KBM-7 (cell line): Measurements from ENCODE around the gene SPHKAP.
A peak's percentile ranks its signal among the peaks of the same experiment; 100 is the strongest.

ENCODE experiments used
- DNase-seq: peaks from one replicate; pipeline ENCODE4 v3.0.0-alpha.2; 2015
- in situ Hi-C: fragments of 300-500 bp; cut with MboI; formaldehyde crosslinking; loops from 2 replicates; pipeline ENCODE4 v1.14.3; 2020; ENCODE audit warnings: low sequenced_read_pairs, low pct_unique_long_range_greater_than_20kb, mixed read lengths

The SPHKAP gene

DNA sequence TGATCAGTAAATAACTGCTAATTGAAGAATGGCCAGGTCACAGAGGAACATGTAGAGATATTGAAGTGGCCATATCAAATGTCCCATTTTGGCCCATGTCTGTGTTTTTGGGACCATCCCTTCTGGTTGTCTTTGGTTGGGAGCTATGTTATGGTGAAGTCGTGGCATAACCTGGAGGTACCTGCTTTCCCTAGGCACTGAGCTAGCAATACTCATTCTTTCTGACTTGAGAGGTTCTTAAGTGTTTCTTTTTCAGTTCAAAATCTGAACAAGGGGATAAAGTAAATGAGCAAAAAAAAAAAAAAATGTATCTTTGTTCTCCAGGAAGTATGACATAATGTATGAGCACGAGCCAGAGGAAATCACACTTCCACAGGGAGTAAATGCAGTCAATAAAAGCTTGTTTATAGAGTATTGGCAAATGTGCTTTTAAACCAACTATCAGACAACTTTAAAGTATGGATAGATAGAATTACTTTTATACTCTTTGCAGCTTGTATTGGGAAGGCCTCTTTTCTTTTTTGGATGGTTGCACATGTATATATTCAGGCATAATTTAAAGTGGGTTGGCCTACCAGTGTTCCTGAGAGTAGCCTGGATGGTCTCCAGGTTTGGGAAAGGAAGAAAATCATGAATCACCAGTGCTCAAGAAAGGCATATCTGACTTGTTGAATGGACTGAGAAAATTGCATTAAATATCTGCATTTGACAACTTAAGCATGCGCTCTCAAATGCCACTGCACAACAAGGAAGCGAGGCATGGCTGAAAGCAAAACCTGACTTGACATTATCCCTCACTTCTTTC lies 125.0 kb downstream of the SPHKAP start:
- no peak for DNase-seq
- in situ Hi-C loops: no loop called here

DNA sequence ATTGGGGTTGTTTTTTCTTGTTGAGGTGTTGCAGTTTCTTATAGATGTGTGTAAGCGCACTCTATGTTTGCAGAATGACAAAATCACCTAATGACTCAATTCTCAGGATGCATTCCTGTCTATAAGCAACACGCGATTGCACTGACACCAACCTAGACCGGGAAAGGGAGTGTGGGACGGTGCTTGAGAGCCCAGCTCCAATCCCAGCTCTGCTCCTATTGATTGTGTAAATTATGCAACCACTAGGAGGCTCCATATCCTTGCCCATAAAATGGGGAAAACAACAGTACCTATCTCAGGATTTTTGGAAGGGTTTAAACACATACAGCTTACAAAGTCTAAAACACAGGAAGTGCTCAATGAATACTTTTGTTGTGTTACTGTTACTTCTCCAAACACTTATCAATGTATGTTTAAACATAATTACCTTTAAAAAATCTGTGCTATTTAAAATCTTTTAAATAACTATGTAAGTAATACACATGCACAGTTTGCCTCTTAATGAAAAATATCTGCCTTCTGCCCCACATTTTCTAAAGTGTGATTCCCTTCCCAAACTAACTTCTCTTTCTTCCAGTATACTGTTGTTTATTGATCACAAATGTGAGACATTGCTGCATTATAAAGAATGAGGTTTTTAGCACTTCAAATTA lies 132.5 kb downstream of the SPHKAP start:
- in situ Hi-C loops: no loop called here
- DNase-seq: peak; percentile 30

DNA sequence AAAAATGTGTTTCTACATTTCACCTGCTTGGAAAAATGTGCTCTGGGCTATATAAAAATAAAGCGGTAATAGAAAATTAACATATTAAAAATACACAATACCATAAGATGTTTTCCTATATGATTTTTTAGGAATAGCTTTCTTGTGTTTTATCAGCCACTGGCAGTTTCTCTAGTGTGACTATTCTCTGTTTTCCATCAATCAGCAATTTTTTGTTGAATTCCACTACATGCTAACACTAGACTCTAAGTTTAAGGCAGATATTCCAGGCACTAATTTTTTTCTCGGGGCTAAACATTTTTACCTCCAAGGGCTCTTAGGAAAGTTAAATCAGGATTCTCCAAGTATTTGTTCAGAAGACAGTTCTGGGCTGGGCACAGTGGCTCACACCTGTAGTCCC lies 140.5 kb downstream of the SPHKAP start:
- in situ Hi-C loops: no loop called here
- no peak for DNase-seq

- peak; percentile 28 for DNase-seq
Measured at GRCh38 chr2:228039752-228040534, 141.5 kb downstream of the SPHKAP start.

DNA sequence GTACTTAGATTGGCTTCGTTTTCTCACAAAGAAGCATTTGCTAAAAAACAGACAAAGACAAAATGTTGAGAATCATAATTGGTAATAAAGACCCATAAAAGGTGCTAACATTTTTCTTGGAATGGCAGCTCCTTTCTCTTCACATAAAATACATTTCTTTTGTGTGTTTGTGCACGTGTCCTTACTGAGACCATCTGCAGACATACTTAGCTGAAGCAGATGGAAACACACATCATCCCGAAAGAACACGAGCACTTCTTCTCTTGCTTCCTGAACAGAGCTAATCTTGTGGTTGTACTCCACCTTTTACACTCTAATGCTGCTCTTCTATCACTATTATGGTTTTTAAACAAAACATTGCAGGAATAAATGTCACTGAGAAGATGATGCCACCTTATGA lies 142.5 kb downstream of the SPHKAP start:
- in situ Hi-C loops: no loop called here
- DNase-seq: no peak

More at GRCh38 chr2:228039752-228040534, 141.5 kb downstream of the SPHKAP start:
- in situ Hi-C loops: no loop called here

GRCh38 chr2:228037915-228038314 lies 143.6 kb downstream of the SPHKAP start:
- in situ Hi-C loops: no loop called here
- DNase-seq: no peak

DNA sequence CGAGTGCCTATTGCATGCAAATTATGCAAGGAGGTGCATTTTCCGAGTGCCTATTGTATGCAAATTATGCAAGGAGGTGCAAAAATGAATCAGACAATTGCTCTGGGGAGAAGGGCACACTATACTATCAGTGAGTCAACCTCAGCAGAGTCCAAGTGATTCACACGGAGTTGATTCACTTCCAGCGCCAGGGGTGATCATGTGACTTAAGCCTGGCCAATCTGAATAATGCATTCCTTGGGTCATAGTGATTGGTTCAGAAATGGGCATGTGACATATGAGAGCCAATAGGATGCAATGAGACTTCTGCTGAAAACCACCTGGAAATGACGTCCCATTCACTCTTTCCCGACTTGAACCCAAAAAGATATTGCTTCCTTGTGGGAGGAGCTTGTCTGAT lies 157.9 kb downstream of the SPHKAP start:
- no peak for DNase-seq
- in situ Hi-C loops: no loop called here

DNA sequence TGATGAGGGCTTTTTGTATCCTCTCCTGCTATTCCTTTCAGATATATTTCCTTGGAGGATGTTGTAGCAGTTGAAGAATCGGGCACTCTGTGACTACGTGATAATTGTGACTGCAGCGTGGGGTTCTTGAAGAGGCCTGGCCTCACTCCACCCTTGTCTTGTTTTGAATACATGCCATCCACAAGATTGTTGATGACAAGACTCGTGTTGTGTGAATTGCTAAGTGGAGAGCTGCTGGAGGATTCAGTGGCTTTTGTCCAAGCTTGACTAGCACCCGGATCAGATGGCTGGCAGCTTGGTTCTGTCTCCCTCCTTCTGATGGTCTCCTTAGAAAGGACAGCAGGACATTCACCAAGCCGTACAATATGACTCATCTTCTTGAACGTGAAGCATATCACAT lies 163.2 kb downstream of the SPHKAP start:
- in situ Hi-C loops: no loop called here
- no peak for DNase-seq

GRCh38 chr2:228017784-228018183 lies 163.7 kb downstream of the SPHKAP start:
- no peak for DNase-seq
- in situ Hi-C loops: no loop called here

- in situ Hi-C loops: no loop called here
- DNase-seq: no peak
Measured at GRCh38 chr2:228016402-228016801, 165.1 kb downstream of the SPHKAP start.

DNA sequence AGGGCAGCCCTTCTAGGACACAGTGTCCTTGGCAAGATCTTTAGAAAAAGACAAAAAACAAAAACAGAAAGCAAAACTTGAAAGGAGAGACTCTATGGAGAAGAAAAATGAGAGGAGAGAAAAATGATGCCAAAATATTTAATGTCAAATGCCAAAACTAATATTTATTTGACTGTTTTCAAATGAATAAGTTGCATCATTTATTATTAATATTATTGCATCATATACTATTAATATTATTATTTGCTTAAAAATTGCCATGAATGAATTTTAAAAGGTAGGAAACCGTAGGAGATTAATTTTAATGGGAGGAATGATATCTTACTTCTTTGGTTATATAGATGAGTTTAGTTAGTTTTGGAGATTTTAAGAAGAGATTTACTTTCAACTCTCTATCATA lies 165.7 kb downstream of the SPHKAP start:
- no peak for DNase-seq
- in situ Hi-C loops: no loop called here

DNA sequence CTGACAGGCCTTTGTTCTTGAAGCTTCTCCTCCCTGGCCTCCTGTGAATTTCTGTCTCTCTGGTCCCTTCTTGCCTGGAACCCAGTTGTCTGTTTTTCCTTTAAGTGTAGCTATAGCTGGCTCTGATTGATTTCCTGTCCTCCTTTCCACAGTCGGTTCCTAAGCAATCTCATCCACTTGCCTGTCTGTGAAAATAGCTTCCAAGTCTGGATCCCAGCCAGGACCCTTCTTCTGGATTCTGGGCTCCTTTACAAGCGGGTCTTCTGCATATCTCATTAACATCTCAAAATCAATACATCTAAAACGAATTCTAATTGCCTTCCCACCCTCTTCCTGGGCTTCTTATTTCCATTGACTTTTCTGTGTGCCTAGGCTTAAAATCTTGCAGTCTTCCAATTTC lies 185.1 kb downstream of the SPHKAP start:
- no peak for DNase-seq
- in situ Hi-C loops: no loop called here

GRCh38 chr2:227990937-227991336 lies 190.6 kb downstream of the SPHKAP start:
- in situ Hi-C loops: no loop called here
- DNase-seq: no peak

GRCh38 chr2:227973241-227973640 lies 208.2 kb downstream of the SPHKAP start:
- no peak for DNase-seq
- in situ Hi-C loops: no loop called here

DNA sequence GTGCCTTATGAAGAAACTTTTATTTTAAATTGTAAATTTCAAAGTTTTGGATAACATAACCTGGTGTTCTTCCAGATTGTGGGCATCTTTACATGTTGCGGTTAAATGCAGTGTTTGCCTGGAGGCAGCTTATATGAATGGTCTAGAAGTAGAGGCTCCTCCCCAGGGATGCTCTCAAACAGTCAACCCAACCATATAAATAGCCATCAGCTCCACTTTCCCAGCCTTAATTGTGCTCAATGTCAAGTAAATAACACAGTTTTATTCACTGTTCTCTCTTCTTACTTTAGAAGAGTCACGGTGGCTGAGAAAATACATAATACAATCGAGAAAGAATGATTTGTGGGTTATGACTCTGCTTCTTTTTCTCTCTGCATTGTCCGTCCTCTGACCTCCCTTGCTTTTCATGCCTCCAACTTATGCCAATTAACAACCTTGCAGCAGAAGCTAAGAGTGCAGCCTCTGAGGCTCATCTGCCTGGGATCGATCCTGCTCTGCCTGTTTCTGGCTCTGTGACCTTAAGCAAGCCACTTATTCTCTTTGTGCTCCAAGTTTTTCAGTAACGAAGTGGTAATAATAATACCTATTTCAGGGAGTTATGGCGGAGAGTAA lies 209.8 kb downstream of the SPHKAP start:
- in situ Hi-C loops: no loop called here
- no peak for DNase-seq

DNA sequence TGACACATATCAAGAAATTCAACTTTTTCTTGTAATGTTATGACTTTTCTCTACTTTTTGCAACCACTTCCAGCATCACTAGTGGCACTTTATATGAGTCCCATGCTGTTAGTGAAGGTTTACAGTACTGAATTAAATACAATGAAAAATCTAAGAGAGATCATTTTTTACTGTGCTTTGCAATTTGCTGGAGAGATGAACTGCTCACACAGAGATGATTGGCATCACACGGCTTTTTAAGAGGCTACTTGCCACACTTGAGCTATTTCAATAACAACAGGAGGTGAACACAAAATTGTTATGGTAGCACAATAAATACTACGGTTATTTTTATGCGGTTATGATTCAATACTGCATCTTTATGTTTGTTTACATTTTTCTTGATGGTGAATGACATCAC lies 221.2 kb downstream of the SPHKAP start:
- no peak for DNase-seq
- in situ Hi-C loops: no loop called here

DNA sequence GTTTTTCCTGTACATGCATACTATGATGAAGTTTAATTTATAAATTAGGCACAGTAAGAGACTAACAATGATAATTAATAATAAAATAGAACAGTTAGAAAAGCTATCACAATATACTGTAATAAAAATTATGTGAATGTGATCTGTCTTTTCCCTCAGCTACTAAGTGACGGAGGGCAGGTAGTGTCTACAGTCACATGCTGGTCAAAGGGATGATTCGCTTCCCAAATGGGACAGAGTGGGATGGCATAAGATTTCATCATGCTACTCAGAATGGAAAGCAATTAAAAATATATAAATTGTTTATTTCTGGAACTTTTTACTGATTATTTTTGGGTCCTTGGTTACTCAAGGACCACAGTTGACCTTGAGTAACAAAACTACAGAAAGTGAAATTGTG lies 238.5 kb downstream of the SPHKAP start:
- in situ Hi-C loops: no loop called here
- DNase-seq: no peak

- in situ Hi-C loops: no loop called here
- DNase-seq: no peak
Measured at GRCh38 chr2:227942021-227942420, 239.5 kb downstream of the SPHKAP start.

GRCh38 chr2:227939271-227940027 lies 242.0 kb downstream of the SPHKAP start:
- in situ Hi-C loops: no loop called here
- DNase-seq: peak; percentile 9
